Stimulated activated CD8-positive, alpha-beta memory T cell treated with anti-CD3 and anti-CD28 coated beads, Interleukin-4, amount 100 ng/mL, for 48 hours (primary cell): ENCODE measurements around the gene PCNT.

Experiments
- DNase-seq: peaks from one replicate; pipeline ENCODE4 v3.0.0-alpha.2; 2020

PCNT gene

DNA sequence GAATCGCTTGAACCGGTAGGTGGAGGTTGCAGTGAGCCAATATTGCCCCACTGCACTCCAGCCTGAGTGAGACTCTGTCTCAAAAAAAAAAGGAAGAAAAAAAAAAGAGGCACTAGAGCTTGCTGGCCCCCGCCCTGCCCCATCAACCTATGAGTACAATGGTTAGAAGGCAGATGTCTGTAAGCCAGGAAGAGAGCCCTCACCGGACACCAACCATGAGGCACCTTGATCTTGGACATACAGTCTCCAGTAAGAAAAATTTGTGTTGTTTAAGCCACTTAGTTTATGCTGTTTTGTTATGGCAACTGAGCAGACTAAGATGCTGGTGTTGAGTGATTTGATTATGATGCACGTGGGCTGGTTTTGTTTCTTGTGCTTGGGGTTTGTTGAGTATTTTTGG lies 168.9 kb downstream of the PCNT start:
- no peak for DNase-seq

- DNase-seq: no peak
These were observed 169.9 kb downstream of the PCNT start for GRCh38 chr21:46493828-46494227.
